Hematopoietic multipotent progenitor cell treated with erythropoietin and hydrocortisone succinate and interleukin-3 and kit ligand, for 17 days (in vitro differentiated cells): ENCODE measurements around the gene LRRC49.
"Not testable (repeated sequence)": the region's sequence is repeated elsewhere in the genome, so short reads cannot be mapped to it uniquely, and the experiment has no call there.

Source experiments
- DNase-seq: peaks from one replicate; pipeline ENCODE4 v3.0.0-alpha.2; 2015; ENCODE audit warnings: low spot score

Gene LRRC49

GRCh38 chr15:70867911-70868467, 24.6 kb upstream of the LRRC49 start:
- no peak for DNase-seq

- no peak for DNase-seq
These were observed 23.3 kb upstream of the LRRC49 start for GRCh38 chr15:70869346-70869745.

DNA sequence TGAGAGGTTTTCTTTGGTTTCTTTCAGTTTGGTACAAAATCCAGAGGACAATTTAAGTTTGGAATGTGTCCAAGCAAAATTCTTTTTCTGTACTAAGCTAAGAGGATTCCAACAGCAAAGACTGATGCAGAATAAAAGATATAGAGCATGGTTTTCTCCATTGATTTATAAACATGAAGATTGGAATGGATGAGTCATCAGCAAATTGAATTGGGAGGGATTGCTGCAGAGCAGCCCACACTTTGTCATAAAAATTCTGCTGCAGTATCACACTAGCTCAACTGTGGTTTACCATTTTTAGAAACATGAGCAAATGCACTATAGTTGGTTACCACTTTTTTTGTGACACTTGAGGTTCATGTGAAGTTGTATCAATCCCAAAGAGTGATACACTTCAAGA, 22.6 kb upstream of the LRRC49 start:
- no peak for DNase-seq

DNA sequence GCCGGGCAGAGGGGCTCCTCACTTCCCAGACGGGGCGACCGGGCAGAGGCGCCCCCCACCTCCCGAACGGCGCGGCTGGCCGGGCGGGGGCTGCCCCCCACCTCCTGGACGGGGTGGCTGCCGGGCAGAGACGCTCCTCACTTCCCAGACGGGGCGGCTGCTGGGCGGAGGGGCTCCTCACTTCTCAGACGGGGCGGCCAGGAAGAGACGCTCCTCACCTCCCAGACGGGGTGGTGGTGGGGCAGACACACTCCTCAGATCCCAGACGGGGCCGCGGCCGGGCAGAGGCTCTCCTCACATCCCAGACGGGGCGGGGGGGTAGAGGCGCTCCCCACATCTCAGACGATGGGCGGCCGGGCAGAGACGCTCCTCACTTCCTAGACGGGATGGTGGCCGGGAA, 21.1 kb upstream of the LRRC49 start:
- not testable (repeated sequence) for DNase-seq

DNA sequence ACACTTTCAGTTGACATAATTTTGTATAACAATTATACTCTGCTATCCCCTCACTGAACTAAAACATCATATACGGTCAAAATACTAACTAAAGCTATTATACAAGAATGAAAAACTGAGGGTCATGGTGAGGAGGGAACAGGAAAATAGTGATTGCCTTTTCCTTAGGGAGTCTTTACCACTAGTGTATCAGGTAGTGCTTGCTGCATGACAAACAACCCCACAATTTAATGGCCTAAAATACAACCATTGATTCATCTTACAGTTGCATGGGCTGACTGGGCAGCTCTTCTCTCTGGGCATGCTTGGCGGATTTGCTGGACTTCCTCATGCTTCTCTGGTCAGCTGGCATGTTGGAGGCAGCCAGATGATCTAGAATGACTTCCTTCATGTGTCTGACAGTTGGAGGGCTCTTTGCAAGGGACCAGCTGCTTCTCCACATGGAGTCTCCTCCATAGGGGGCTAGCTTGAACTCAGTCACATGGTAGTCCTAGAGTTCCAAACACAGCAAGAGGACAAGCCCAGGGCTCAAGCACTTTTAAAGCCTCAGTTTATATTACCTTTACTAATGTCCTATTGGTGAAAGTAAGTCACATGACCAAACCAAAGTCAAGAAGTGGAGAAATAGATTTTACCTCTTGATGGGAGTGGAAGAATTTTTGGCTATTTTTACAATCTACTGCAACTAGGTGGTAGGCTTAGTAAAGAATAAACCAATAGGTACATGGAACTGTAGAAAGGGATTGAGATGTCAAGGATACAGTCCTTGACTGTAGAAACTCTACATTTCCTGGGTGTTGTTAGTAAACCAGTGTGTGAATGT, 19.2 kb upstream of the LRRC49 start:
- DNase-seq = no peak

DNA sequence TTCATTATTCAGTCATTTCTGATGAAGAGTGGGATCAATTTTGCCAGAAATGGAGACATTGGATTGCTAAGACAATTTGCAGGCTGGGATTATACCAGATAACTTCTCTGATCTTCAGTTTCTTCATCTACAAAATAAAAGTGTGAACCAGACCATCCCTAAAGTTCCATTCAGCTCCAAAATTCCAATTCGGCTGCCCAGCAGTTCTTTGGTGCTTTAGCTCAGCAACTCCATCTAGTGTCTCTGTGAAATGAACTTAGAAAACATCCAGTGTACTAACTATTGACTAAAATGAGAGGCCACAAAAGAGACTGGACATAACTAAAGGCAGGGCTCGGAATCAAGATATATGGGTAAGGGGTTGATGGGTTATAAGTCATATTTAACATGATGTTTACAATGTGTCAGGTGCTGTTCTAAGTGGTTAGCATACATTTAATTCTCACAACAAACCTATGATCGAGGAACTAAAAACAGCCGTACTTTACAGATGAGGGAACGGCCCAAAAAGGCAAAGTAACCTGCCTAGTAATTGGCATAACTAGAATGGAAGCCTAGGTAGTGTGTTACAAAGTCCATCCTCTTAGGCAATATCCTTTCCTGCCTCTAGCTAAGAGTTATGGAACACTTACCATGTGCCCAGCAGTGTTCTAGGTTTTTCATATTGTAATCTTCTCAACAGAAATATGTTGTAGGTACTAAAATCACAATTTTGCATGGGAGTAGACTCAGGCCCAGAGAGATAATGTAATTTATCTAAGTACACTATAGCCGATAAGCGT, 17.4 kb upstream of the LRRC49 start:
- no peak for DNase-seq

DNA sequence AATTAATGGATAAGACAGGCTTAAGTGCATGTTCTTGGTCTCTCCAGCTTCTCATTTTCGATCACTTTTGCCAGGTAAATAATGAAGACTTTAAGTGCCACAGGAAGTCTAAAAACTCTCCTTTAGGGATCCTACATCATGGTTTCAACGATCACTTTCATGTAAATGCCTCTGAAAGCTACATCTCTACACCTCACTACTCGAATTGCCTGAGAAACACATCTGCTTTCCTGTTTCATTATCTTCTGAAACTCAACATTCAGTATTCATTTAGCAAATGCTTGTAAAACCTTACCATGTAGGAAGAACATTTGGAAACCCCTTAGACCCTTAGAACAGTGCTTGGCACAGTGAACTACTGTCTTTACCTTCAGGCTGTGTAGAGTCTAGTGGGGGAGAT, 16.6 kb upstream of the LRRC49 start:
- no peak for DNase-seq

- DNase-seq = no peak
These were observed 15.9 kb upstream of the LRRC49 start for GRCh38 chr15:70876683-70877082.

- no peak for DNase-seq
These were observed 13.2 kb upstream of the LRRC49 start for GRCh38 chr15:70879401-70879800.

DNA sequence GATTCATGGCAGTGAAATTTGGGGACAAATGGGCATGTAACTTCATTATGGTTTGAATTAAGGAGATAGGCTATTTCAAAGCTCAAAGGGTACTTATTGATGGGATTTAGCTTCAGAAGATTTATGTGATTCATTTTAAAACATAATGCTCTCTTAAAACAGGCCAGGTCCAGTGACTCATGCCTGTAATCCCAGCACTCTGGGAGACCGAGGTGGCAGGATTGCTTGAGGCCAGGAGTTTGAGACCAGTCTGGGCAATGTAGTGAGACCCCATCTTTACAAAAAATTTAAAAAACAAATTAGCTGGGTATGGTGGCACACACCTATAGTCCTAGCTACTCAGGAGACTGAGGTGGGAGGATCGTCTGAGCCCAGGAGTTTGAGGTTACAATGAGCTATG, 11.8 kb upstream of the LRRC49 start:
- DNase-seq = no peak

- DNase-seq = no peak
These were observed 10.3 kb upstream of the LRRC49 start for GRCh38 chr15:70882361-70882760.

GRCh38 chr15:70892912-70893560, 410 bp downstream of the LRRC49 start:
- no peak for DNase-seq

DNA sequence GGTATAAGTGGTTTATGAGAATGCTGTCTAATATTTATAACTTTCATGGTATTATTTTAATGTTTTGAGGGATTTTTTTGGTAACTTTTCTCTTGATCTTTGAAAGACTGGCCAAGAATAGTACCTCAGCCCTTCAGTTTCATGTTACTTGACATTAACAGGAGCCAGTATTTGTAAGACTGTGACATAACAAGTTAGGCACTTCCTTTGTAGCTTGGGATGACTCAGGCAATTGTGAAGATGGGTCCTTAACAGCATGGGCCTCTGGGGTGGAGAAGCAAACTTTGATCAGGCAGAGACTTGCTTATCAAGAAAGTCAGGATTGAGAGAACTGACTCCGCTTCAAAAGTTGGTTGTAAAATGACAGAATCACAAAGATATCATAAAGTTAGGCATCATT, 9.5 kb downstream of the LRRC49 start:
- DNase-seq = no peak

GRCh38 chr15:70906842-70907241, 14.2 kb downstream of the LRRC49 start:
- DNase-seq = no peak

DNA sequence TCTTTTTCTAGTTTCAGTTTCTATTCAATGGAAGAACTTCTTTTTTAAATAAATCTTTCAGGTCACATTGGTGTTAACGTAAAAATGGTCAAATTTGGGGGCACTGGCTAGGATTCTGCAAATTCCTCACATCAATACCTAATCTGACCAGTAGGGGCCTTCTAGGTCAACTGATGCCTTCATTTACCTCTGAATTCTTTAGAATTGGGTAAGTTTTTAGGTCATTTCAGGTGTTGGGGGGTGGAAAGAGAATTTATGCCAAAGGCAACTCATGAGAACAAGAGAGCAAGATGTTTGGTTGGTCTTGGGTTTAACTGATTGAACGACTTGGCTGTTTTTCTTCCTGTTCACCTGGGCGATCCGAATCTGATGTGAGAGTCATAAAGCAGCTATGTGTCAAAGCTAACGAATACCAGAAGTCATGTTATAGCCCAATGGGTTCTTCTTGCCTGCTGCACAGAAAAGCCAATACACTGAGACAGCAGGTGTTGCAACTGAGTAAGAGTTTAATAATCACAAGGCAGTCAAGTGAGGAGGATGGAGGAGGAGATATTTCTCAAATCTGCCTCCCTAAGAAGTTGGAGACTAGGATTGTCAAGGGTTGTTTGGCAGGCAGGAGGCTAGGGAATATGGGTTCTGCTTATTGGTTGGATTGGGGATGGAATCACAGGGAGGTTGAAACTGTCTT, 15.3 kb downstream of the LRRC49 start:
- DNase-seq = no peak

DNA sequence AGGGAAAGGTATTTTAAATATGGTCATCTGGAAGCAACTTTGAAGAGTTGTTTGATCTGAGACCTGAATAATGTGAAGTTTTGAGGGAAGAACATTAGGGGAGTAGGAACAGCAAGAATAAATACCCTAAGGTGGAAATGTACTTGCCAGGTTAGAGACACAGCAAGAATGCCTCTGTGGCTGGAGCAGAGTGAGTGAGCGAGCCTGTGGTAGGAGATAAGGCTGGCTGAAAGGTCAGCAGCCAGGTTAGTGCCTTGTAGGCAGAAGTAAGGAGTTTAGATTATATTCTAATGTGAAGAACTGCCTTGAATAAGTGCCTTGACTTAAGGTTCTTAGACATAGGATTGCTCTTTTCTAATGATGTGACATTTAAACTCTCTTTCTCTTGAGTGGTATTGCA, 18.3 kb downstream of the LRRC49 start:
- DNase-seq = no peak

GRCh38 chr15:70912187-70912586, 19.6 kb downstream of the LRRC49 start:
- DNase-seq = no peak

GRCh38 chr15:70916531-70916930, 23.9 kb downstream of the LRRC49 start:
- no peak for DNase-seq

DNA sequence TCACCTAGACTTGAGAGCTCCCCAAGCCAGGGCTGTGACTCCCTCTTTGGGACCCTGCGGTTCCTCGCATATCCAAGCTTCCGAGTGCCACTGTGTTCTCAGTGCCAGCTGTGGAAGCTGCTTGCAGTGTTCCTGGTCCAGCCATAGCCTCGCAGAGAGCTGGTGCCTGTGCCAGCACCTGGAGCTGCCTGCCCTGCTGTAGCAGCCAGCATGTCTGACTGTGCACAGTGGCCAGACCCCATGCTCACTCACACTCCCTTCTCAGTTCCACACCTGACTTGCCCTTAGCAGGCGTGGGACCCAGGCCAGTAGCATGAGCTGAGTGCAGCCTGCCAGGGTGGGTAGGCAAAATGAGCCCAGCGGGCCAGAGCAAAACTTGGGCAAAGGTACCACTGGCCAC, 25.3 kb downstream of the LRRC49 start:
- no peak for DNase-seq

GRCh38 chr15:70920981-70921696, 28.5 kb downstream of the LRRC49 start:
- no peak for DNase-seq

DNA sequence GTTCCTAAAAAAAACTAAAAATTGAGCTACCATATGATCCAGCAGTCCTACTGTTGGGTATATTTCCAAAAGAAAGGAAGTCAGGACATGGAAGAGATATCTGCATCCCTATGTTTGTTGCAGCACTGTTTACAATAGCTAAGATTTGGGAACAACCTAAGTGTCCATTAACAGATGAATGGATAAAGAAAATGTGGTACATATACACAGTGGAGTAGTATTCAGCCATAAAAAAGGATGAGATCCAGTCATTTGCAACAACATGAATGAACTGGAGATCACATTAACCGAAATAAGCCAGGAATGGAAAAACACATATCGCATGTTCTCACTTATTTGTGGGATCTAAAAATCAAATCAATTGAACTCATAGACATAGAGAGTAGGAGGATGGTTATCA, 29.5 kb downstream of the LRRC49 start:
- DNase-seq = no peak
